SKM-1 (cell line): ENCODE measurements around the gene DNAJB6.

Source experiments
- DNase-seq: peaks from one replicate; lab custom pipeline; 2025; ENCODE audit not compliant: unreplicated experiment; lab: John Stamatoyannopoulos, UW

Gene DNAJB6

GRCh38 chr7:157336383-157337315 lies at the start of gene DNAJB6:
Gene DNAJB6, plus strand, starts transcription at chr7:157337004. Its CDS starts 21,569 bp downstream, at chr7:157358573.
- DNase-seq, result peak; percentile 37

GRCh38 chr7:157291404-157292080 lies 45.3 kb upstream of the DNAJB6 start:
- DNase-seq, result no peak

GRCh38 chr7:157292258-157292657 lies 44.5 kb upstream of the DNAJB6 start:
- no peak for DNase-seq

- DNase-seq, result no peak
Observed at GRCh38 chr7:157292770-157293412, 43.9 kb upstream of the DNAJB6 start.

- DNase-seq, result no peak
Observed at GRCh38 chr7:157293413-157293788, 43.4 kb upstream of the DNAJB6 start.

- no peak for DNase-seq
Observed at GRCh38 chr7:157294773-157295172, 42.0 kb upstream of the DNAJB6 start.

- no peak for DNase-seq
Observed at GRCh38 chr7:157295338-157295737, 41.5 kb upstream of the DNAJB6 start.

- DNase-seq, result no peak
Observed at GRCh38 chr7:157297185-157297584, 39.6 kb upstream of the DNAJB6 start.

- DNase-seq, result no peak
Observed at GRCh38 chr7:157299317-157299612, 37.5 kb upstream of the DNAJB6 start.

- no peak for DNase-seq
Observed at GRCh38 chr7:157299613-157300368, 37.0 kb upstream of the DNAJB6 start.

- no peak for DNase-seq
Observed at GRCh38 chr7:157300369-157300825, 36.4 kb upstream of the DNAJB6 start.

GRCh38 chr7:157301610-157302120 lies 35.1 kb upstream of the DNAJB6 start:
- DNase-seq, result no peak

GRCh38 chr7:157306846-157307838 lies 29.7 kb upstream of the DNAJB6 start:
- no peak for DNase-seq

- no peak for DNase-seq
Observed at GRCh38 chr7:157309988-157310668, 26.7 kb upstream of the DNAJB6 start.

- DNase-seq, result no peak
Observed at GRCh38 chr7:157310676-157311185, 26.1 kb upstream of the DNAJB6 start.

- no peak for DNase-seq
Observed at GRCh38 chr7:157312941-157313340, 23.9 kb upstream of the DNAJB6 start.

GRCh38 chr7:157313645-157314044 lies 23.2 kb upstream of the DNAJB6 start:
- no peak for DNase-seq

- no peak for DNase-seq
Observed at GRCh38 chr7:157318015-157318706, 18.6 kb upstream of the DNAJB6 start.
